Fibroblast of lung (primary cell): Measurements from ENCODE around the gene TMC1. TPM values are rescaled to one million over a fixed set of nuclear protein-coding genes. Genes with fewer than 3 reads are reported as not detected.
A peak's percentile ranks its signal among the peaks of the same experiment; 100 is the strongest.

ENCODE experiments used
- DNase-seq, 2 donors: peaks; one replicate each; pipeline versions ENCODE4 v3.0.0 to v3.0.0-alpha.2; 2010; ENCODE audit warnings: low read depth in 2 of 2
- H2AFZ ChIP-seq: 2 replicates; pipeline ENCODE4 v1.5.1; 2012; ENCODE audit warnings: low read length, control low read depth, inconsistent platforms
- H3K27ac ChIP-seq: 2 replicates; pipeline ENCODE4 v1.5.1; 2011; ENCODE audit warnings: low read length, control low read depth; ENCODE audit not compliant: insufficient read depth
- H3K27me3 ChIP-seq: 2 replicates; pipeline ENCODE4 v1.5.1; 2011; ENCODE audit warnings: mild to moderate bottlenecking, low read length; ENCODE audit not compliant: control insufficient read depth, insufficient read depth
- H3K36me3 ChIP-seq: 2 replicates; pipeline ENCODE4 v1.5.1; 2011; ENCODE audit warnings: low read length; ENCODE audit not compliant: control insufficient read depth, insufficient read depth
- H3K4me1 ChIP-seq: 2 replicates; pipeline ENCODE4 v1.5.1; 2011; ENCODE audit warnings: low read length; ENCODE audit not compliant: control insufficient read depth, insufficient read depth; ENCODE audit errors: extremely low read depth
- H3K4me2 ChIP-seq: 2 replicates; pipeline ENCODE4 v1.5.1; 2011; ENCODE audit warnings: low read length, control low read depth; ENCODE audit not compliant: insufficient read depth; ENCODE audit errors: extremely low read depth
- H3K4me3 ChIP-seq, 4 experiments: fragments of 200-600 bp in 1 of 4; sonication (generic) in 1 of 4; replicated peaks in 1 of 4; 2 replicates each; pipeline ENCODE4 v1.5.1; 2011 to 2016; ENCODE audit warnings: low read length in 4 of 4, low read depth in 3 of 4, mild to moderate bottlenecking in 3 of 4, control low read depth in 2 of 4, inconsistent platforms in 1 of 4, mixed read lengths in 1 of 4; ENCODE audit not compliant: insufficient read depth in 1 of 4; ENCODE audit errors: control extremely low read depth in 1 of 4
- H3K79me2 ChIP-seq: 2 replicates; pipeline ENCODE4 v1.5.1; 2012; ENCODE audit warnings: mild to moderate bottlenecking, low read length, inconsistent platforms; ENCODE audit not compliant: control insufficient read depth, insufficient read depth
- H3K9ac ChIP-seq: 2 replicates; pipeline ENCODE4 v1.5.1; 2011; ENCODE audit warnings: mild to moderate bottlenecking, low read length, control low read depth; ENCODE audit not compliant: insufficient read depth
- H3K9me3 ChIP-seq: 2 replicates; pipeline ENCODE4 v1.5.1; 2012; ENCODE audit warnings: low read depth, low read length; ENCODE audit not compliant: control insufficient read depth, insufficient read depth
- H4K20me1 ChIP-seq: 2 replicates; pipeline ENCODE4 v1.5.1; 2011; ENCODE audit warnings: low read length; ENCODE audit not compliant: control insufficient read depth, insufficient read depth; ENCODE audit errors: extremely low read depth
- CTCF ChIP-seq, 2 donors: IDR thresholded peaks in 1 of 2; conservative IDR thresholded peaks in 1 of 2; 1 replicate in 1 of 2; 2 replicates in 1 of 2; pipeline ENCODE4 v1.5.1; 2011 to 2012; ENCODE audit warnings: low read length in 2 of 2, control low read depth in 1 of 2, inconsistent platforms in 1 of 2, low read depth in 1 of 2, mild to moderate bottlenecking in 1 of 2
- EZH2 ChIP-seq: IDR thresholded peaks from 2 replicates; pipeline ENCODE4 v1.5.1; 2012; ENCODE audit warnings: low read length, control low read depth, mild to moderate bottlenecking; ENCODE audit errors: missing control alignments
- polyA plus RNA-seq, 2 donors: library from polyadenylated mRNA; depleted of rRNA in 1 of 2; stranded (reverse) in 1 of 2; unstranded in 1 of 2; fragments of >200 nt; gene quantifications; 2 replicates each; pipeline ENCODE4 v1.2.1, GENCODE V29; 2011 to 2012; ENCODE audit warnings: missing spikeins in 1 of 2
- total RNA-seq: library from RNA; depleted of rRNA; stranded (reverse); fragments of >200 nt; gene quantifications from 2 replicates; pipeline ENCODE4 v1.2.1, GENCODE V29; 2014

TMC1 gene
- total and polyA plus RNA-seq, 2 donors (not counting 1 experiment from before 2014, with no cell fraction given): 0.27 to 0.33 TPM

- Histone ChIP-seq H3K4me3 (no peak overlapping the region), H3K9ac (no peak overlapping the region), H3K9me3 (no peaks in the 10 kb centered on the region), H3K4me2 (no peak overlapping the region), H3K4me1 (no peaks in the 10 kb centered on the region), H3K27me3 (no peaks in the 10 kb centered on the region), H4K20me1 (no peaks in the 10 kb centered on the region), H3K79me2 (no peaks in the 10 kb centered on the region), H3K36me3 (no peaks in the 10 kb centered on the region), H3K27ac (no peak overlapping the region), H2AFZ (no peak overlapping the region)
- TF ChIP-seq EZH2 (no peak), CTCF (conservative IDR thresholded peaks at IDR 0.05 in 1 of 2, IDR thresholded peaks at IDR 0.05 in 1 of 2; ENCODE audit: low read depth in 1 of 2, low read length in 2 of 2) (no peak)
- no peak for DNase-seq
Observed at GRCh38 chr9:72791436-72791835, 270.0 kb downstream of the TMC1 start.

DNA sequence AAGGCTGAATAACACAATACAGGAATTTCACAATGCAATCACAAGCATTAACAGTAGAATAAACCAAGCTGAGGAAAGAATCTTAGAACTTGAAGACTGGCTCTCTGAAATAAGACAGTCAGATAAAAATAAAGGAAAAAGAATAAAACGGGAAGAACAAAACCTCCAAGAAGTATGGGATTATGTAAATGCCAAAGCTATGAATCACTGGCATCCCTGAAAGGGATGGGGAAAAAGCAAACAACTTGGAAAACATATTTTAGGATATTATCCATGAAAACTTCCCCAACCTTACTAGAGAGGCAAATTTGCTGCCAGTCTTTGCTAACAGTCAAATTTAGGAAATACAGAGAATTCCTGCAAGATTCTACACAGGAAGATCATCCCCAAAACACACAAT lies 273.5 kb downstream of the TMC1 start:
- no peak overlapping the region for H3K27ac ChIP-seq
- H3K4me1 ChIP-seq: no peaks in the 10 kb centered on the region
- H2AFZ ChIP-seq: no peak overlapping the region
- H3K79me2 ChIP-seq: no peaks in the 10 kb centered on the region
- H3K9ac ChIP-seq: no peak overlapping the region
- no peak overlapping the region for H3K4me3 ChIP-seq
- no peak for TF ChIP-seq CTCF (conservative IDR thresholded peaks at IDR 0.05 in 1 of 2, IDR thresholded peaks at IDR 0.05 in 1 of 2; ENCODE audit: low read depth in 1 of 2, low read length in 2 of 2)
- no peaks in the 10 kb centered on the region for H4K20me1 ChIP-seq
- H3K9me3 ChIP-seq: no peaks in the 10 kb centered on the region
- no peak overlapping the region for H3K4me2 ChIP-seq
- peak in 1 of 2 donors; percentile 16 for DNase-seq
- no peaks in the 10 kb centered on the region for H3K36me3 ChIP-seq
- H3K27me3 ChIP-seq: no peaks in the 10 kb centered on the region

GRCh38 chr9:72800328-72800994 lies 279.1 kb downstream of the TMC1 start:
- H3K4me2 ChIP-seq: no peak overlapping the region

More at GRCh38 chr9:72800328-72800994, 279.1 kb downstream of the TMC1 start:
- DNase-seq: peak in 1 of 2 donors; percentile 26
- no peak for TF ChIP-seq CTCF (conservative IDR thresholded peaks at IDR 0.05 in 1 of 2, IDR thresholded peaks at IDR 0.05 in 1 of 2; ENCODE audit: low read depth in 1 of 2, low read length in 2 of 2)
- no peak for TF ChIP-seq EZH2
- no peaks in the 10 kb centered on the region for H3K79me2 ChIP-seq
- H3K9me3 ChIP-seq: no peaks in the 10 kb centered on the region
- H3K4me3 ChIP-seq: no peak overlapping the region
- no peaks in the 10 kb centered on the region for H3K4me1 ChIP-seq
- H4K20me1 ChIP-seq: no peaks in the 10 kb centered on the region
- H3K27me3 ChIP-seq: no peaks in the 10 kb centered on the region
- H3K27ac ChIP-seq: no peak overlapping the region
- no peak overlapping the region for H2AFZ ChIP-seq
- no peaks in the 10 kb centered on the region for H3K36me3 ChIP-seq
- no peak overlapping the region for H3K9ac ChIP-seq
